B cell (primary cell): ENCODE results near the gene CHTF18. TPM values are rescaled to one million over a fixed set of nuclear protein-coding genes. Genes with fewer than 3 reads are reported as not detected.

Source experiments
- ATAC-seq: fragments of 200-7000 bp; cut with Tn5 transposase; one replicate; pipeline ENCODE4 v1.10.0; 2021; ENCODE audit warnings: low read depth, mild to moderate bottlenecking, moderate number of reproducible peaks, moderate library complexity
- CTCF ChIA-PET: fragments of 350-600 bp; sonication (Branson Sonifier 250); formaldehyde crosslinking; loops from one replicate; lab custom pipeline; 2021; ENCODE audit warnings: antibody characterized with exemption, inconsistent platforms; lab: Charles Lee
- POLR2A ChIA-PET: fragments of 350-600 bp; sonication (Branson Sonifier 250); formaldehyde crosslinking; loops from one replicate; lab custom pipeline; 2021; ENCODE audit warnings: antibody characterized with exemption; lab: Charles Lee
- DNase-seq: peaks from one replicate; pipeline ENCODE4 v3.0.0; 2013
- H2AFZ ChIP-seq: 2 replicates; pipeline ENCODE4 v1.6.1; 2012; ENCODE audit warnings: mild to moderate bottlenecking, low read depth, low read length; ENCODE audit not compliant: insufficient read depth, poor library complexity, severe bottlenecking
- H3K27ac ChIP-seq, 2 donors: 1 replicate in 1 of 2; 2 replicates in 1 of 2; pipeline ENCODE4 v1.5.1; 2012 to 2013; ENCODE audit warnings: low read length in 2 of 2, mild to moderate bottlenecking in 2 of 2, moderate library complexity in 1 of 2
- H3K27me3 ChIP-seq, 4 experiments: fragments of 200-600 bp in 1 of 4; sonication (generic) in 1 of 4; replicated peaks in 1 of 4; 1 replicate in 2 of 4; 2 replicates in 2 of 4; pipeline versions ENCODE4 v1.6.1 to v1.7.0; 2013 to 2016; ENCODE audit warnings: low read length in 3 of 4, mild to moderate bottlenecking in 2 of 4, mixed read lengths in 1 of 4, moderate library complexity in 1 of 4; ENCODE audit not compliant: insufficient read depth in 4 of 4, control insufficient read depth in 3 of 4; ENCODE audit errors: control extremely low read depth in 1 of 4
- H3K36me3 ChIP-seq, 2 experiments: replicated peaks in 1 of 2; 1 replicate in 1 of 2; 2 replicates in 1 of 2; pipeline versions ENCODE4 v1.6.1 to v1.7.1; 2013; ENCODE audit warnings: low read length in 1 of 2; ENCODE audit not compliant: insufficient read depth in 2 of 2, control insufficient read depth in 1 of 2; ENCODE audit errors: control extremely low read depth in 1 of 2, extremely low read depth in 1 of 2
- H3K4me1 ChIP-seq, 2 donors: fragments of 200-600 bp in 1 of 2; sonication (generic) in 1 of 2; 1 replicate in 1 of 2; 2 replicates in 1 of 2; pipeline versions ENCODE4 v1.5.1 to v1.6.1; 2013 to 2017; ENCODE audit warnings: low read length in 2 of 2; ENCODE audit not compliant: control insufficient read depth in 2 of 2, insufficient read depth in 2 of 2
- H3K4me2 ChIP-seq: replicated peaks from 2 replicates; pipeline ENCODE3; 2012; ENCODE audit warnings: mild to moderate bottlenecking, low read depth, low read length; ENCODE audit not compliant: poor library complexity, severe bottlenecking
- H3K4me3 ChIP-seq, 5 experiments: fragments of 200-600 bp in 1 of 5; sonication (generic) in 1 of 5; 1 replicate in 3 of 5; 2 replicates in 2 of 5; pipeline versions ENCODE4 v1.5.1 to v1.7.0; 2011 to 2016; ENCODE audit warnings: low read length in 4 of 5, mild to moderate bottlenecking in 4 of 5, low read depth in 2 of 5, control low read depth in 1 of 5, moderate library complexity in 1 of 5; ENCODE audit not compliant: insufficient read depth in 1 of 5; ENCODE audit errors: control extremely low read depth in 1 of 5, extremely low read depth in 1 of 5
- H3K79me2 ChIP-seq: fragments of 200-600 bp; sonication (generic); one replicate; pipeline ENCODE4 v1.6.0; 2016; ENCODE audit warnings: low read length; ENCODE audit not compliant: control insufficient read depth, insufficient read depth
- H3K9ac ChIP-seq: fragments of 200-600 bp; sonication (generic); 2 replicates; pipeline ENCODE4 v1.6.1; 2017; ENCODE audit warnings: mild to moderate bottlenecking, low read length, moderate library complexity
- H3K9me3 ChIP-seq, 3 donors: one replicate each; pipeline versions ENCODE4 v1.6.1 to v1.7.1; 2013; ENCODE audit warnings: low read length in 2 of 3; ENCODE audit not compliant: control insufficient read depth in 2 of 3, insufficient read depth in 1 of 3; ENCODE audit errors: control extremely low read depth in 1 of 3
- H4K20me1 ChIP-seq: 2 replicates; pipeline ENCODE4 v1.6.0; 2012; ENCODE audit warnings: mild to moderate bottlenecking, low read length; ENCODE audit not compliant: insufficient read depth, control insufficient read depth, poor library complexity, severe bottlenecking
- H3K27ac Mint-ChIP-seq: one replicate; pipeline ENCODE4 v1.8.0; 2021; ENCODE audit warnings: mixed read lengths
- H3K27me3 Mint-ChIP-seq: one replicate; pipeline ENCODE4 v1.8.0; 2021; ENCODE audit warnings: mixed read lengths
- H3K4me1 Mint-ChIP-seq: one replicate; pipeline ENCODE4 v1.8.0; 2021; ENCODE audit warnings: mixed read lengths
- H3K4me3 Mint-ChIP-seq: one replicate; pipeline ENCODE4 v1.8.0; 2021; ENCODE audit warnings: mixed read lengths
- H3K9me3 Mint-ChIP-seq: one replicate; pipeline ENCODE4 v1.8.0; 2022; ENCODE audit warnings: mixed read lengths; ENCODE audit not compliant: insufficient read depth
- EZH2 ChIP-seq: IDR thresholded peaks from 2 replicates; pipeline ENCODE4 v1.6.1; 2012; ENCODE audit warnings: borderline replicate concordance, low read depth, mild to moderate bottlenecking, moderate library complexity, low read length; ENCODE audit not compliant: insufficient read depth, poor library complexity, severe bottlenecking
- WGBS: methylation state at CpG from one replicate; pipeline ENCODE4 v1.1.5; 2013; ENCODE audit warnings: missing lambda C conversion rate; ENCODE audit not compliant: insufficient coverage; 5-methylcytosine and 5-hydroxymethylcytosine counted together
- intact Hi-C: fragments of 100-400 bp; cut with micrococcal nuclease; formaldehyde crosslinking; loops from one replicate; pipeline ENCODE4 v1.10.0; 2022
- polyA plus RNA-seq: library from polyadenylated mRNA; depleted of rRNA; stranded (reverse); fragments of >200 nt; gene quantifications from 2 replicates; pipeline ENCODE4 v1.2.3, GENCODE V29; 2012
- total RNA-seq, 2 donors: library from RNA; stranded (reverse); fragments of 120-200 nt in 1 of 2; gene quantifications; 1 replicate in 1 of 2; 2 replicates in 1 of 2; pipeline versions ENCODE4 v1.2.3 to v1.2.4, GENCODE V29; 2013 to 2022
- TF ChIP-seq, protein P1 (sequence below): fragments of 200-600 bp; IDR thresholded peaks from one replicate; pipeline ENCODE4 v1.8.0; 2022; ENCODE audit warnings: antibody characterized with exemption, mild to moderate bottlenecking

CHTF18 gene
- total and polyA plus RNA-seq, 2 donors (not counting 1 experiment from before 2014, with no cell fraction given), result 72.3 to 76.1 TPM

DNA sequence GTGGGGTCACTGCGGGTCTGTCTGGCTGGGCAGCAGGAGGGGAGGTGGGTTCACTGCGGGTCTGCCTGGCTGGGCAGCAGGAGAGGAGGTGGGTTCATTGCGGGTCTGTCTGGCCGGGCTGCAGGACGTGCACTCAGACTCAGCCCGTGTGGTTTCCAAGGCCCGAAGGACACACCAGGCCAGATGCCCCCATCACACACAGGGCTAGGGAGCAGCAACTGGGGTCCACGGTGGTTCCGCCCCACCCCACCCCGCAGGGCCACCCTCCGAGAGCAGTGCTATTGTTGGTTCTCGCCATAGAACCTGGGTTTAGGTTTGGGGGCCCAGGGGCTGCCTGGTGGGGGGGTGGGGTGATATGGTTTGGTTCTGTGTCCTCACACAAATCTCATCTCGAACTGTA is 41.8 kb upstream of the CHTF18 start:
- no peak overlapping the region for H3K4me3 Mint-ChIP-seq
- no peak overlapping the region for H3K9ac ChIP-seq
- H3K4me1 Mint-ChIP-seq, result no peaks in the 10 kb centered on the region
- DNase-seq (no peak), ATAC-seq (no peak)
- no peak overlapping the region for H3K4me3 ChIP-seq
- no peaks in the 10 kb centered on the region for H3K79me2 ChIP-seq
- TF ChIP-seq, protein P1, sequence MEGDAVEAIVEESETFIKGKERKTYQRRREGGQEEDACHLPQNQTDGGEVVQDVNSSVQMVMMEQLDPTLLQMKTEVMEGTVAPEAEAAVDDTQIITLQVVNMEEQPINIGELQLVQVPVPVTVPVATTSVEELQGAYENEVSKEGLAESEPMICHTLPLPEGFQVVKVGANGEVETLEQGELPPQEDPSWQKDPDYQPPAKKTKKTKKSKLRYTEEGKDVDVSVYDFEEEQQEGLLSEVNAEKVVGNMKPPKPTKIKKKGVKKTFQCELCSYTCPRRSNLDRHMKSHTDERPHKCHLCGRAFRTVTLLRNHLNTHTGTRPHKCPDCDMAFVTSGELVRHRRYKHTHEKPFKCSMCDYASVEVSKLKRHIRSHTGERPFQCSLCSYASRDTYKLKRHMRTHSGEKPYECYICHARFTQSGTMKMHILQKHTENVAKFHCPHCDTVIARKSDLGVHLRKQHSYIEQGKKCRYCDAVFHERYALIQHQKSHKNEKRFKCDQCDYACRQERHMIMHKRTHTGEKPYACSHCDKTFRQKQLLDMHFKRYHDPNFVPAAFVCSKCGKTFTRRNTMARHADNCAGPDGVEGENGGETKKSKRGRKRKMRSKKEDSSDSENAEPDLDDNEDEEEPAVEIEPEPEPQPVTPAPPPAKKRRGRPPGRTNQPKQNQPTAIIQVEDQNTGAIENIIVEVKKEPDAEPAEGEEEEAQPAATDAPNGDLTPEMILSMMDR, result no peak
- no peak for TF ChIP-seq EZH2
- H3K4me2 ChIP-seq, result no peak overlapping the region
- POLR2A ChIA-PET, result no interaction called here
- H3K36me3 ChIP-seq, result no peaks in the 10 kb centered on the region
- CTCF ChIA-PET, result no interaction called here
- intact Hi-C loops, result no loop called here
- WGBS, result 100% methylated on average over 7 of the region's 13 CpGs
- no peak overlapping the region for H3K27ac ChIP-seq
- H3K9me3 ChIP-seq, result no peaks in the 10 kb centered on the region
- no peak overlapping the region for H3K27ac Mint-ChIP-seq
- no peaks in the 10 kb centered on the region for H3K9me3 Mint-ChIP-seq
- H3K4me1 ChIP-seq, result no peaks in the 10 kb centered on the region
- no peaks in the 10 kb centered on the region for H3K27me3 Mint-ChIP-seq
- H4K20me1 ChIP-seq, result no peaks in the 10 kb centered on the region
- no peaks in the 10 kb centered on the region for H3K27me3 ChIP-seq
- no peak overlapping the region for H2AFZ ChIP-seq

DNA sequence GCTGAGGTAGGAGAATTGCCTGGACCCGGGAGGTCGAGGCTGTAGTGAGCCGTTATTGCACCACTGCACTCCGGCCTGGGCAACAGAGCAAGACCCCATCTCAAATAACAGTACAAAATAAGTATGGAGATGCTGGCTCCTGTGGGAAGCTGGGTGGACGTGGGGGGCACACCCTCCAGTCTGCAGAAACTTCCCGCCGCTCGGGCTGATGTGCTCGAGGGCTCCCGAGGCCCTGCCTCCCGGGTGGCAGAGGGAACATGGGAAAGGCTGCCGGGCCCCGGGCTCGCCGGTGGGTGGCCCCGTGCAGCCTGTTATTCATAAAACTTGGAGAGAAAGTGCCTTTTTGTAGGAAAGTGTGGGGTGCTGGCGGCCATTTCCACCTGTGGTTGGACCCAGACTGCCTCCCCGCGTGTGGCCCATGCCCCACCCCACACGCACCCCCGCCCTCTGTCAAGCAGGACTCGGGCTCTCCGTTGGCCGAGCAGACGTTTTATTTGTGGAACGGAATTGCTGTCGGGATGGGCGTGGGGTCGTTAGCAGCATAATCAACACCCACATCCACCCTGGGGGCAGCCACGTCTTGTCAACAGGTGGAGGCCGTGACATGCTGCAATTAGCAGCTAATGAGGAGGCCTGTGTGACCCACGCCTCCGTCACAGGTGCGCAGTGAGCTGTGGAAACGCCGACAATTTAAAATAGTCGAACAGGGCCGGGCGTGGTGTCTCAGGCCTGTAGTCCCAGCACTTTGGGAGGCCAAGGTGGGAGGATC is 40.3 kb upstream of the CHTF18 start:
- no peak overlapping the region for H3K9ac ChIP-seq
- TF ChIP-seq, protein P1, result no peak
- no peak for TF ChIP-seq EZH2
- no peaks in the 10 kb centered on the region for H3K36me3 ChIP-seq
- no peak overlapping the region for H3K4me2 ChIP-seq
- Mint-ChIP-seq H3K27ac (no peak overlapping the region), H3K9me3 (no peaks in the 10 kb centered on the region), H3K4me1 (no peaks in the 10 kb centered on the region), H3K27me3 (no peaks in the 10 kb centered on the region), H3K4me3 (no peak overlapping the region)
- H3K4me1 ChIP-seq, result no peaks in the 10 kb centered on the region
- no peaks in the 10 kb centered on the region for H3K79me2 ChIP-seq
- intact Hi-C loops, result no loop called here
- DNase-seq, result no peak
- 85% methylated on average over 32 of the region's 39 CpGs for WGBS
- no peak overlapping the region for H2AFZ ChIP-seq
- no peak for ATAC-seq
- H3K4me3 ChIP-seq, result no peak overlapping the region
- H3K27ac ChIP-seq, result no peak overlapping the region
- H3K27me3 ChIP-seq, result no peaks in the 10 kb centered on the region
- no peaks in the 10 kb centered on the region for H4K20me1 ChIP-seq
- no peaks in the 10 kb centered on the region for H3K9me3 ChIP-seq
- POLR2A ChIA-PET, result no interaction called here
- CTCF ChIA-PET, result no interaction called here
